Measurements from ENCODE around the gene SNX19.

SNX19 gene

DNA sequence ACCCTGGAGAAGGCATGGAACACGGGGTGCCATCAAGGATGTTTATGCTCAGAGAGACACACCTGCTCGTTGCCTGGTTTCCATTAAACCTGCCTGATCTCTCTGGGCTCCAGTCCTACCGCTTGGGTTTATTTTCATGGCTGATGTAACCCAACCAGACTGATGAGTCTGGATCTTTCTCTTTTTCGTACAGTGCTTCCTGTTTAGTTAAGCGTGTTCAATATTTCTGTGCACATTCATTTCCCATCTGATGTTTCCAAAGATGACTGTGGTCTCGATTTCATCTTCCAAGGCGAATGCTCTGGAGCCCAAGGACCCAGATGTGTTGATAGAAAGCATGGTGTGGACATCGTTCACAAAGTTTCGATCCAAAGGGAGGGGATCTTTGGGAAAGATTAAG lies 84.3 kb downstream of the SNX19 start:
- H3K4me3 ChIP-seq (replicated peaks; ENCODE audit: insufficient read depth, low read length): no peak overlapping the region
- DNase-seq (ENCODE audit: low read depth in 1 of 2, low spot score in 1 of 2): no peak
- H3K27ac ChIP-seq (replicated peaks): no peak overlapping the region
- H3K27me3 ChIP-seq (ENCODE audit: insufficient read depth, poor library complexity, severe bottlenecking): peaks cover 5% of the 10 kb centered on the region
- no peak for TF ChIP-seq SPI1 (IDR thresholded peaks at IDR 0.05; ENCODE audit: borderline replicate concordance, low read depth)
- TF ChIP-seq, protein P1, sequence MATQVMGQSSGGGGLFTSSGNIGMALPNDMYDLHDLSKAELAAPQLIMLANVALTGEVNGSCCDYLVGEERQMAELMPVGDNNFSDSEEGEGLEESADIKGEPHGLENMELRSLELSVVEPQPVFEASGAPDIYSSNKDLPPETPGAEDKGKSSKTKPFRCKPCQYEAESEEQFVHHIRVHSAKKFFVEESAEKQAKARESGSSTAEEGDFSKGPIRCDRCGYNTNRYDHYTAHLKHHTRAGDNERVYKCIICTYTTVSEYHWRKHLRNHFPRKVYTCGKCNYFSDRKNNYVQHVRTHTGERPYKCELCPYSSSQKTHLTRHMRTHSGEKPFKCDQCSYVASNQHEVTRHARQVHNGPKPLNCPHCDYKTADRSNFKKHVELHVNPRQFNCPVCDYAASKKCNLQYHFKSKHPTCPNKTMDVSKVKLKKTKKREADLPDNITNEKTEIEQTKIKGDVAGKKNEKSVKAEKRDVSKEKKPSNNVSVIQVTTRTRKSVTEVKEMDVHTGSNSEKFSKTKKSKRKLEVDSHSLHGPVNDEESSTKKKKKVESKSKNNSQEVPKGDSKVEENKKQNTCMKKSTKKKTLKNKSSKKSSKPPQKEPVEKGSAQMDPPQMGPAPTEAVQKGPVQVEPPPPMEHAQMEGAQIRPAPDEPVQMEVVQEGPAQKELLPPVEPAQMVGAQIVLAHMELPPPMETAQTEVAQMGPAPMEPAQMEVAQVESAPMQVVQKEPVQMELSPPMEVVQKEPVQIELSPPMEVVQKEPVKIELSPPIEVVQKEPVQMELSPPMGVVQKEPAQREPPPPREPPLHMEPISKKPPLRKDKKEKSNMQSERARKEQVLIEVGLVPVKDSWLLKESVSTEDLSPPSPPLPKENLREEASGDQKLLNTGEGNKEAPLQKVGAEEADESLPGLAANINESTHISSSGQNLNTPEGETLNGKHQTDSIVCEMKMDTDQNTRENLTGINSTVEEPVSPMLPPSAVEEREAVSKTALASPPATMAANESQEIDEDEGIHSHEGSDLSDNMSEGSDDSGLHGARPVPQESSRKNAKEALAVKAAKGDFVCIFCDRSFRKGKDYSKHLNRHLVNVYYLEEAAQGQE (IDR thresholded peaks at IDR 0.05; ENCODE audit: insufficient replicate concordance, low read depth): no peak
- no peak for TF ChIP-seq POLR2AphosphoS5 (IDR thresholded peaks at IDR 0.05; ENCODE audit: low read depth)
- TF ChIP-seq, protein P2, sequence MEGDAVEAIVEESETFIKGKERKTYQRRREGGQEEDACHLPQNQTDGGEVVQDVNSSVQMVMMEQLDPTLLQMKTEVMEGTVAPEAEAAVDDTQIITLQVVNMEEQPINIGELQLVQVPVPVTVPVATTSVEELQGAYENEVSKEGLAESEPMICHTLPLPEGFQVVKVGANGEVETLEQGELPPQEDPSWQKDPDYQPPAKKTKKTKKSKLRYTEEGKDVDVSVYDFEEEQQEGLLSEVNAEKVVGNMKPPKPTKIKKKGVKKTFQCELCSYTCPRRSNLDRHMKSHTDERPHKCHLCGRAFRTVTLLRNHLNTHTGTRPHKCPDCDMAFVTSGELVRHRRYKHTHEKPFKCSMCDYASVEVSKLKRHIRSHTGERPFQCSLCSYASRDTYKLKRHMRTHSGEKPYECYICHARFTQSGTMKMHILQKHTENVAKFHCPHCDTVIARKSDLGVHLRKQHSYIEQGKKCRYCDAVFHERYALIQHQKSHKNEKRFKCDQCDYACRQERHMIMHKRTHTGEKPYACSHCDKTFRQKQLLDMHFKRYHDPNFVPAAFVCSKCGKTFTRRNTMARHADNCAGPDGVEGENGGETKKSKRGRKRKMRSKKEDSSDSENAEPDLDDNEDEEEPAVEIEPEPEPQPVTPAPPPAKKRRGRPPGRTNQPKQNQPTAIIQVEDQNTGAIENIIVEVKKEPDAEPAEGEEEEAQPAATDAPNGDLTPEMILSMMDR (IDR thresholded peaks at IDR 0.05; ENCODE audit: insufficient read depth, low read length): no peak
- TF ChIP-seq GABPA (IDR thresholded peaks at IDR 0.05; ENCODE audit: low read depth): no peak

DNA sequence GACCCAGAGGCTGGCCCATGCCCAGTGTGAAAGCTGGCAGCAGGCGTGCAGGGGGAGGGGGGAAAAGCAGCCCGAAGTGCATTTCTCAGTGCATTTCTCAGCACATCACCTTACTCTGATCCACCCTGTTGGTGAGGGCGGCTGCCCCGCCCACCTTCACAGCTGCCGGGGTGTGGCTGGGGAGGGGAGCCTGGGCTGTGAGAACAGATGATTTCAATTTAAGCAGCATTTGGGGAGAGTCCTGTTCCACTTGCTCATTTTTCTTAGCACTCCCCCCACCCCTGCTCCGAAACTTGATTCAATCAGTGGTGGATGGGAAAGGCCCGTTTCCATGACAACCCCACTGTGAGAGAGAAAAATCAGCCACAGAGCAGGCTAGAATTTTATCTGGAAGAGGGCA lies 84.8 kb downstream of the SNX19 start:
- H3K27ac ChIP-seq (replicated peaks): no peak overlapping the region
- no peak overlapping the region for H3K4me3 ChIP-seq (replicated peaks; ENCODE audit: insufficient read depth, low read length)
- H3K27me3 ChIP-seq (ENCODE audit: insufficient read depth, poor library complexity, severe bottlenecking): peaks cover 5% of the 10 kb centered on the region
- TF ChIP-seq SPI1 (IDR thresholded peaks at IDR 0.05; ENCODE audit: borderline replicate concordance, low read depth) (no peak), GABPA (IDR thresholded peaks at IDR 0.05; ENCODE audit: low read depth) (no peak), POLR2AphosphoS5 (IDR thresholded peaks at IDR 0.05; ENCODE audit: low read depth) (no peak)
- TF ChIP-seq, protein P2 (IDR thresholded peaks at IDR 0.05; ENCODE audit: insufficient read depth, low read length): no peak
- TF ChIP-seq, protein P1 (IDR thresholded peaks at IDR 0.05; ENCODE audit: insufficient replicate concordance, low read depth): no peak
- no peak for DNase-seq (ENCODE audit: low read depth in 1 of 2, low spot score in 1 of 2)

DNA sequence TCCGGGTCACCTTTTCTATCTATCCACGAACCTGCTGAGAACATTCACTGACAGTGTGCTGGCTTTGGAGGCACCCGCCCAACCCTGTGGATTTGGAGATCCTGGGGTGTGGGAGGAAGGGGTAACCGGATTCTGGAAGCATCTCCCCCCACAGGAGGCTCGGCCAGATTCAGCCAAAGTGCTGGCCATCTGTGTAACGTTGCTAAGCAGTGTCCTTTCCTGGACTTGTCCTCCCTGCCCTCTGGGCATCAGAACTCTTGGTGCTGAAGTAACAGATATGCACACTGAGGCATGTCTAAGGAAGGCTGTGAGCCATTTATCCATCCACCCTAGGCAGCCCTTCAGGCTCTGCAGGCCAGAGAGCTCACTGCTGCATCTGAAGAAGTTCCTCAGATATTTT lies 85.7 kb downstream of the SNX19 start:
- Histone ChIP-seq H3K4me3 (replicated peaks; ENCODE audit: insufficient read depth, low read length) (no peak overlapping the region), H3K27ac (replicated peaks) (no peak overlapping the region), H3K27me3 (ENCODE audit: insufficient read depth, poor library complexity, severe bottlenecking) (peaks cover 5% of the 10 kb centered on the region)
- TF ChIP-seq POLR2AphosphoS5 (IDR thresholded peaks at IDR 0.05; ENCODE audit: low read depth): no peak
- TF ChIP-seq, protein P1 (IDR thresholded peaks at IDR 0.05; ENCODE audit: insufficient replicate concordance, low read depth): no peak
- TF ChIP-seq, protein P2 (IDR thresholded peaks at IDR 0.05; ENCODE audit: insufficient read depth, low read length): no peak
- no peak for TF ChIP-seq GABPA (IDR thresholded peaks at IDR 0.05; ENCODE audit: low read depth)
- no peak for TF ChIP-seq SPI1 (IDR thresholded peaks at IDR 0.05; ENCODE audit: borderline replicate concordance, low read depth)
- DNase-seq (ENCODE audit: low read depth in 1 of 2, low spot score in 1 of 2): no peak
